Liver (tissue), 9 donors: ENCODE results near the gene RELL2. TPM values are rescaled to one million over a fixed set of nuclear protein-coding genes. Genes with fewer than 3 reads are reported as not detected.

Experiments used
- DNase-seq: peaks from one replicate; pipeline ENCODE4 v3.0.0-alpha.2; 2017; ENCODE audit warnings: low spot score
- H3K27ac ChIP-seq, 2 donors: one replicate each; pipeline ENCODE4 v1.7.0; 2013; ENCODE audit warnings: inconsistent platforms in 2 of 2, low read length in 2 of 2, control low read depth in 1 of 2, low read depth in 1 of 2, mild to moderate bottlenecking in 1 of 2
- H3K27me3 ChIP-seq, 4 donors: one replicate each; pipeline versions ENCODE4 v1.6.1 to v1.7.0; 2013; ENCODE audit warnings: low read length in 3 of 4, inconsistent platforms in 1 of 4, mild to moderate bottlenecking in 1 of 4, moderate library complexity in 1 of 4; ENCODE audit not compliant: control insufficient read depth in 4 of 4, insufficient read depth in 4 of 4
- H3K36me3 ChIP-seq, 4 donors: one replicate each; pipeline versions ENCODE4 v1.6.1 to v1.7.0; 2013; ENCODE audit warnings: low read length in 3 of 4, mild to moderate bottlenecking in 3 of 4, low read depth in 1 of 4, moderate library complexity in 1 of 4; ENCODE audit not compliant: control insufficient read depth in 4 of 4, insufficient read depth in 3 of 4
- H3K4me1 ChIP-seq, 4 donors: one replicate each; pipeline versions ENCODE4 v1.6.1 to v1.7.0; 2013; ENCODE audit warnings: low read length in 3 of 4, mild to moderate bottlenecking in 3 of 4, moderate library complexity in 1 of 4; ENCODE audit not compliant: control insufficient read depth in 4 of 4, insufficient read depth in 4 of 4
- H3K4me3 ChIP-seq, 3 donors: one replicate each; pipeline versions ENCODE4 v1.6.1 to v1.7.0; 2013; ENCODE audit warnings: low read length in 3 of 3, control low read depth in 1 of 3, low read depth in 1 of 3, mild to moderate bottlenecking in 1 of 3
- H3K9ac ChIP-seq, 2 donors: one replicate each; pipeline ENCODE4 v1.7.0; 2013; ENCODE audit warnings: low read length in 2 of 2, mild to moderate bottlenecking in 2 of 2, moderate library complexity in 2 of 2, control low read depth in 1 of 2, low read depth in 1 of 2
- H3K9me3 ChIP-seq, 4 donors: one replicate each; pipeline versions ENCODE4 v1.6.1 to v1.7.0; 2013; ENCODE audit warnings: low read length in 3 of 4; ENCODE audit not compliant: control insufficient read depth in 4 of 4
- EGR1 ChIP-seq, 2 donors: IDR thresholded peaks; 2 replicates each; pipeline ENCODE4 v1.6.1; 2016 to 2018; ENCODE audit warnings: antibody characterized with exemption in 2 of 2, low read depth in 2 of 2
- FOXA1 ChIP-seq: IDR thresholded peaks from 2 replicates; pipeline ENCODE4 v1.6.1; 2016; ENCODE audit warnings: antibody characterized with exemption
- FOXA2 ChIP-seq: IDR thresholded peaks from 2 replicates; pipeline ENCODE4 v1.6.1; 2016; ENCODE audit warnings: antibody characterized with exemption
- GABPA ChIP-seq, 2 donors: IDR thresholded peaks in 1 of 2; conservative IDR thresholded peaks in 1 of 2; 2 replicates each; pipeline ENCODE4 v1.6.1; 2016; ENCODE audit warnings: antibody characterized with exemption in 2 of 2, mild to moderate bottlenecking in 1 of 2, moderate library complexity in 1 of 2
- HNF4A ChIP-seq, 2 donors: conservative IDR thresholded peaks; 2 replicates each; pipeline ENCODE4 v1.6.1; 2016; ENCODE audit warnings: antibody characterized with exemption in 2 of 2, mild to moderate bottlenecking in 2 of 2
- HNF4G ChIP-seq: IDR thresholded peaks from 2 replicates; pipeline ENCODE4 v1.6.1; 2016; ENCODE audit warnings: antibody characterized with exemption
- JUND ChIP-seq, 2 donors: IDR thresholded peaks; 2 replicates each; pipeline ENCODE4 v1.6.1; 2016; ENCODE audit warnings: antibody characterized with exemption in 2 of 2
- NR2F2 ChIP-seq: IDR thresholded peaks from 2 replicates; pipeline ENCODE4 v1.6.1; 2016; ENCODE audit warnings: antibody characterized with exemption
- RAD21 ChIP-seq, 2 donors: IDR thresholded peaks; 2 replicates each; pipeline ENCODE4 v1.6.1; 2016; ENCODE audit warnings: antibody characterized with exemption in 2 of 2, mild to moderate bottlenecking in 2 of 2
- RXRA ChIP-seq, 2 donors: IDR thresholded peaks; 2 replicates each; pipeline ENCODE4 v1.6.1; 2017 to 2018; ENCODE audit warnings: antibody characterized with exemption in 2 of 2, mild to moderate bottlenecking in 1 of 2
- SP1 ChIP-seq: IDR thresholded peaks from 2 replicates; pipeline ENCODE4 v1.6.1; 2018; ENCODE audit warnings: antibody characterized with exemption, mild to moderate bottlenecking
- TAF1 ChIP-seq: conservative IDR thresholded peaks from 2 replicates; pipeline ENCODE4 v1.6.1; 2016; ENCODE audit warnings: antibody characterized with exemption, mild to moderate bottlenecking
- YY1 ChIP-seq: IDR thresholded peaks from 2 replicates; pipeline ENCODE4 v1.6.1; 2016; ENCODE audit warnings: antibody characterized with exemption, mild to moderate bottlenecking
- WGBS: extraction: QIAGEN DNeasy Blood & Tissue Kit; methylation state at CpG from one replicate; pipeline ENCODE4 v1.1.7; 2013; 5-methylcytosine and 5-hydroxymethylcytosine counted together
- polyA plus RNA-seq, 2 donors: library from polyadenylated mRNA; stranded (reverse) in 1 of 2; unstranded in 1 of 2; fragments of 200-250 nt in 1 of 2; fragments of >200 nt in 1 of 2; fragmentation: Nextera tagmentation in 1 of 2; extraction: Ambion mirVana in 1 of 2; gene quantifications; one replicate each; pipeline versions ENCODE4 v1.2.1 to v1.2.3, GENCODE V29; 2013 to 2015
- total RNA-seq, 2 donors: library from RNA; depleted of rRNA; stranded (reverse); fragments of >200 nt; gene quantifications; one replicate each; pipeline ENCODE4 v1.2.3, GENCODE V29; 2014
- TF ChIP-seq, protein P1 (sequence below): fragments of 150-350 bp; IDR thresholded peaks from 2 replicates; pipeline ENCODE4 v1.5.1; 2017; ENCODE audit warnings: improper control_type of control experiment, low read depth, low read length; ENCODE audit not compliant: missing input control
- TF ChIP-seq, protein P2 (sequence below): IDR thresholded peaks from 2 replicates; pipeline ENCODE4 v1.6.1; 2016; ENCODE audit warnings: antibody characterized with exemption
- TF ChIP-seq, protein P3 (sequence below): IDR thresholded peaks from 2 replicates; pipeline ENCODE4 v1.6.1; 2016; ENCODE audit warnings: antibody characterized with exemption, mild to moderate bottlenecking
- TF ChIP-seq, protein P4 (sequence below): IDR thresholded peaks from 2 replicates; pipeline ENCODE4 v1.6.1; 2016; ENCODE audit warnings: antibody characterized with exemption
- donor health status: healthy.
- donor health status: healthy.
- donor health status: healthy.
- donor health status: healthy.
- donor health status: healthy.

Gene RELL2
- total and polyA plus RNA-seq, 4 donors = 0.47 to 1.3 (median 0.88) TPM

DNA sequence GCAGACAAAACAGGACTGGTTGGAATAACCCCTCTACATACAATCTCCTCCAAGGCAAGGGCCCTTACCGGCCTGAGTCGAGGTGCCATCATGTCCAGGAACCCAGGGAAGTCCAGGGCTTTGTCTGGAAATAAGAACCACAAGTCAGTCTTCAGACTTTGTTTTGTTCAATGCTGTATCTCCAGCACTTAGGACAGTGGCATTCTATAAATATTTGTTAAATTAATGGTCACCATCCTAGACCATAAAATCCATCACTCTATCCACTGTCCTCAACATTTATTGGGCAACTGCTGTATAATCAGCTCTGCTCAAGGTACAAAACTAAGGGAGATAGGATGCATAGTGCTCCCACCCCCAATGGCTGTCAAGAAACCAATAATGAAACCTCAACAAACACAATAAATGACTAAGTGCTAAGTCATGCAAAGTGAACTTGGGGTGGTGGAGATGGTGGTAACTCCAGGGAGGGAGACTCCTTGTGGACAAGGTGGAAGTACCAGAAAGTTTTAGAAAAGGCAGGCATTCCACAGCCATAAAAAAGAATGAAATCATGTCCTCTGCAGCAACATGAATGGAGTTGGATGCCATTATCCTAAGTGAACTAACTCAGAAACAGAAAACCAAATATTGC, 5.0 kb downstream of the RELL2 start:
- no peak for DNase-seq
- Histone ChIP-seq H3K9ac (no peak overlapping the region), H3K9me3 (no peaks in the 10 kb centered on the region), H3K27ac (no peak overlapping the region), H3K36me3 (no peaks in the 10 kb centered on the region), H3K4me3 (no peak overlapping the region), H3K4me1 (peaks cover 5 to 11% (median 9%) of the 10 kb centered on the region in 4 donors), H3K27me3 (no peaks in the 10 kb centered on the region)
- TF ChIP-seq, protein P1, sequence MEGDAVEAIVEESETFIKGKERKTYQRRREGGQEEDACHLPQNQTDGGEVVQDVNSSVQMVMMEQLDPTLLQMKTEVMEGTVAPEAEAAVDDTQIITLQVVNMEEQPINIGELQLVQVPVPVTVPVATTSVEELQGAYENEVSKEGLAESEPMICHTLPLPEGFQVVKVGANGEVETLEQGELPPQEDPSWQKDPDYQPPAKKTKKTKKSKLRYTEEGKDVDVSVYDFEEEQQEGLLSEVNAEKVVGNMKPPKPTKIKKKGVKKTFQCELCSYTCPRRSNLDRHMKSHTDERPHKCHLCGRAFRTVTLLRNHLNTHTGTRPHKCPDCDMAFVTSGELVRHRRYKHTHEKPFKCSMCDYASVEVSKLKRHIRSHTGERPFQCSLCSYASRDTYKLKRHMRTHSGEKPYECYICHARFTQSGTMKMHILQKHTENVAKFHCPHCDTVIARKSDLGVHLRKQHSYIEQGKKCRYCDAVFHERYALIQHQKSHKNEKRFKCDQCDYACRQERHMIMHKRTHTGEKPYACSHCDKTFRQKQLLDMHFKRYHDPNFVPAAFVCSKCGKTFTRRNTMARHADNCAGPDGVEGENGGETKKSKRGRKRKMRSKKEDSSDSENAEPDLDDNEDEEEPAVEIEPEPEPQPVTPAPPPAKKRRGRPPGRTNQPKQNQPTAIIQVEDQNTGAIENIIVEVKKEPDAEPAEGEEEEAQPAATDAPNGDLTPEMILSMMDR = no peak
- no peak for TF ChIP-seq EGR1 (IDR thresholded peaks at IDR 0.05; ENCODE audit: low read depth in 2 of 2)
- no peak for TF ChIP-seq FOXA2
- TF ChIP-seq, protein P2, sequence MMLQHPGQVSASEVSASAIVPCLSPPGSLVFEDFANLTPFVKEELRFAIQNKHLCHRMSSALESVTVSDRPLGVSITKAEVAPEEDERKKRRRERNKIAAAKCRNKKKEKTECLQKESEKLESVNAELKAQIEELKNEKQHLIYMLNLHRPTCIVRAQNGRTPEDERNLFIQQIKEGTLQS = no peak
- no peak for TF ChIP-seq HNF4G
- TF ChIP-seq HNF4A (conservative IDR thresholded peaks at IDR 0.05) = no peak
- TF ChIP-seq, protein P3, sequence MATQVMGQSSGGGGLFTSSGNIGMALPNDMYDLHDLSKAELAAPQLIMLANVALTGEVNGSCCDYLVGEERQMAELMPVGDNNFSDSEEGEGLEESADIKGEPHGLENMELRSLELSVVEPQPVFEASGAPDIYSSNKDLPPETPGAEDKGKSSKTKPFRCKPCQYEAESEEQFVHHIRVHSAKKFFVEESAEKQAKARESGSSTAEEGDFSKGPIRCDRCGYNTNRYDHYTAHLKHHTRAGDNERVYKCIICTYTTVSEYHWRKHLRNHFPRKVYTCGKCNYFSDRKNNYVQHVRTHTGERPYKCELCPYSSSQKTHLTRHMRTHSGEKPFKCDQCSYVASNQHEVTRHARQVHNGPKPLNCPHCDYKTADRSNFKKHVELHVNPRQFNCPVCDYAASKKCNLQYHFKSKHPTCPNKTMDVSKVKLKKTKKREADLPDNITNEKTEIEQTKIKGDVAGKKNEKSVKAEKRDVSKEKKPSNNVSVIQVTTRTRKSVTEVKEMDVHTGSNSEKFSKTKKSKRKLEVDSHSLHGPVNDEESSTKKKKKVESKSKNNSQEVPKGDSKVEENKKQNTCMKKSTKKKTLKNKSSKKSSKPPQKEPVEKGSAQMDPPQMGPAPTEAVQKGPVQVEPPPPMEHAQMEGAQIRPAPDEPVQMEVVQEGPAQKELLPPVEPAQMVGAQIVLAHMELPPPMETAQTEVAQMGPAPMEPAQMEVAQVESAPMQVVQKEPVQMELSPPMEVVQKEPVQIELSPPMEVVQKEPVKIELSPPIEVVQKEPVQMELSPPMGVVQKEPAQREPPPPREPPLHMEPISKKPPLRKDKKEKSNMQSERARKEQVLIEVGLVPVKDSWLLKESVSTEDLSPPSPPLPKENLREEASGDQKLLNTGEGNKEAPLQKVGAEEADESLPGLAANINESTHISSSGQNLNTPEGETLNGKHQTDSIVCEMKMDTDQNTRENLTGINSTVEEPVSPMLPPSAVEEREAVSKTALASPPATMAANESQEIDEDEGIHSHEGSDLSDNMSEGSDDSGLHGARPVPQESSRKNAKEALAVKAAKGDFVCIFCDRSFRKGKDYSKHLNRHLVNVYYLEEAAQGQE = no peak
- no peak for TF ChIP-seq GABPA (IDR thresholded peaks at IDR 0.05 in 1 of 2, conservative IDR thresholded peaks at IDR 0.05 in 1 of 2)
- no peak for TF ChIP-seq FOXA1
- no peak for TF ChIP-seq TAF1
- TF ChIP-seq RXRA (IDR thresholded peaks at IDR 0.05) = no peak
- TF ChIP-seq YY1 = no peak
- no peak for TF ChIP-seq SP1
- TF ChIP-seq, protein P4, sequence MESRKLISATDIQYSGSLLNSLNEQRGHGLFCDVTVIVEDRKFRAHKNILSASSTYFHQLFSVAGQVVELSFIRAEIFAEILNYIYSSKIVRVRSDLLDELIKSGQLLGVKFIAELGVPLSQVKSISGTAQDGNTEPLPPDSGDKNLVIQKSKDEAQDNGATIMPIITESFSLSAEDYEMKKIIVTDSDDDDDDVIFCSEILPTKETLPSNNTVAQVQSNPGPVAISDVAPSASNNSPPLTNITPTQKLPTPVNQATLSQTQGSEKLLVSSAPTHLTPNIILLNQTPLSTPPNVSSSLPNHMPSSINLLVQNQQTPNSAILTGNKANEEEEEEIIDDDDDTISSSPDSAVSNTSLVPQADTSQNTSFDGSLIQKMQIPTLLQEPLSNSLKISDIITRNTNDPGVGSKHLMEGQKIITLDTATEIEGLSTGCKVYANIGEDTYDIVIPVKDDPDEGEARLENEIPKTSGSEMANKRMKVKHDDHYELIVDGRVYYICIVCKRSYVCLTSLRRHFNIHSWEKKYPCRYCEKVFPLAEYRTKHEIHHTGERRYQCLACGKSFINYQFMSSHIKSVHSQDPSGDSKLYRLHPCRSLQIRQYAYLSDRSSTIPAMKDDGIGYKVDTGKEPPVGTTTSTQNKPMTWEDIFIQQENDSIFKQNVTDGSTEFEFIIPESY = no peak
- WGBS = 94% methylated on average over 2 of the region's 2 CpGs

DNA sequence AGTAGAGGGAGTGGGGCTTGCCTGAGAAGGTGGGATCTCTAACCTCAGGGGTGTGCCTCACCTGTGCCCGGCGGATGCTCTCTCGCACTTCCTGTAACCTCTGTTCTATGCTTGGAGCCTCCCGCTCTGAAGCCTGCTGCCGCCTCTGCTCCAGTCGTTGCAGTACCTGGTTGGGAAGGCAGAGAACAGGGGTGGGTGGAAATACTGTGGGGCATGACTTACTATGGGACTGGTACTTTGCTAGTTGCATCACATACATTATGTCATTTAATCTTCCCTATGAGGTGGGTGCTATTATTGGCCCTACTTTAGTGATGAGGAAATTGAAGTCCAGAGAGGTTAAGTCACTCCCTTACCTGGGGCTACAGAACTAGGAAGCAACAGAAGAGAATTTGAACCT, 9.2 kb downstream of the RELL2 start:
- TF ChIP-seq, protein P3 = no peak
- TF ChIP-seq JUND (IDR thresholded peaks at IDR 0.05) (no peak), NR2F2 (no peak), RAD21 (IDR thresholded peaks at IDR 0.05) (no peak), HNF4A (conservative IDR thresholded peaks at IDR 0.05) (no peak), HNF4G (no peak)
- no peaks in the 10 kb centered on the region for H3K36me3 ChIP-seq
- H3K9ac ChIP-seq = no peak overlapping the region
- no peak overlapping the region for H3K27ac ChIP-seq
- no peak overlapping the region for H3K4me3 ChIP-seq
- WGBS = 94% methylated on average over 6 of the region's 6 CpGs
- no peaks in the 10 kb centered on the region for H3K27me3 ChIP-seq
- peaks cover 0 to 4% (median 1%) of the 10 kb centered on the region in 4 donors for H3K4me1 ChIP-seq
- H3K9me3 ChIP-seq = no peaks in the 10 kb centered on the region
- no peak for DNase-seq
